ENCODE measurements around the gene TNS1.

Gene TNS1

DNA sequence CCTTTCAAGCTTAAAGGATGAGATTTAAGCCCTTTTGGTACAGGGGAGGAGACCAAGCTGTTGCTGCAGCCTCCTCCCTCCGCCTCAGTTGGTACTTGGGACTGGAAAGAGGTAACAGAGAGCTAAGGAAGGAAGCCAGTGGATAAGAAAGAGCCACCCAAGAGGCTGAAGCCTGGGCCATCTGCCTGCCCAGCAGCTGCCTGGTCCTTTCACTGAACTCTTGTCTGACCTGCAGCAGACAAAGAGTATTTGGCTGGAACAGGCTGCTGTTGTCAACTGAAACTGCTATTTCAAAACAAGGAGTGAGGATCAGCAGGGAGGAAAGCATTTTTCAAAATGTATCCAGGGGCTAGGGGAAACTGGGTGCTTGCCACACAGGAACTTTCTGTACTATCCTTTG is 30.3 kb downstream of the TNS1 start:
- no peak overlapping the region for H3K4me3 ChIP-seq
- DNase-seq (ENCODE audit: low read depth, low spot score) = no peak
- no peak overlapping the region for H3K9ac ChIP-seq (ENCODE audit: insufficient read length)
- peaks cover 85% of the 10 kb centered on the region for H3K36me3 ChIP-seq (ENCODE audit: insufficient read depth, low read length)
- no peak overlapping the region for H3K27ac ChIP-seq
- TF ChIP-seq FOXP2 (optimal IDR thresholded peaks at IDR 0.05; ENCODE audit: control extremely low read depth, extremely low read length, insufficient read depth) (no peak), EZH2 (IDR thresholded peaks at IDR 0.05) (no peak), POLR2AphosphoS5 (IDR thresholded peaks at IDR 0.05; ENCODE audit: borderline replicate concordance, low read depth, low read length) (no peak)
- peaks cover 10% of the 10 kb centered on the region; the same call in 1 of the 2 replicates for H3K9me3 ChIP-seq (ENCODE audit: low read depth, low read length)

DNA sequence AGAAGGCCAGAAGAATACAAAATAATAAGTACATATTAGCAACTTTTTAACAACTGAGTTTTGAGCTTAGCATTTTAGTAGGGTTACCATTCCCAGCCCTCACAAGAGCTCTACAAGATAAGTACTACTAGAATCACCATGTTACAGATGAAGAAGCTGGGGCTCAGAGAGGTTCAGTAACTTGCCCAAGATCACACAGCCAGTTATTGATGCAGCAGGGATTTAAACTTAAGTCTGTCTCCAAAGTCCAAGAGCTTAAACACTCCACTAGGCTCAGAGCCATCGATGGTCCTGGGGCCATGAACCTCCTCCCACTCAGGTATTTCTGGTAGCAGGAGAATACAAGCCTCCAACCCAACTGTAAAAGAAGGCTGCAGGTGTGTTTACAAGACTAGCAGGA is 30.8 kb downstream of the TNS1 start:
- TF ChIP-seq POLR2AphosphoS5 (IDR thresholded peaks at IDR 0.05; ENCODE audit: borderline replicate concordance, low read depth, low read length) (no peak), FOXP2 (optimal IDR thresholded peaks at IDR 0.05; ENCODE audit: control extremely low read depth, extremely low read length, insufficient read depth) (no peak), EZH2 (IDR thresholded peaks at IDR 0.05) (no peak)
- peaks cover 83% of the 10 kb centered on the region for H3K36me3 ChIP-seq (ENCODE audit: insufficient read depth, low read length)
- no peak overlapping the region for H3K4me3 ChIP-seq
- H3K27ac ChIP-seq = no peak overlapping the region
- H3K9me3 ChIP-seq (ENCODE audit: low read depth, low read length) = peaks cover 10% of the 10 kb centered on the region; the same call in 1 of the 2 replicates
- H3K9ac ChIP-seq (ENCODE audit: insufficient read length) = no peak overlapping the region
- DNase-seq (ENCODE audit: low read depth, low spot score) = no peak

- Histone ChIP-seq H3K9ac (ENCODE audit: insufficient read length) (no peak overlapping the region), H3K27ac (no peak overlapping the region), H3K9me3 (ENCODE audit: low read depth, low read length) (peaks cover 10% of the 10 kb centered on the region; the same call in 1 of the 2 replicates), H3K36me3 (ENCODE audit: insufficient read depth, low read length) (peaks cover 80% of the 10 kb centered on the region), H3K4me3 (no peak overlapping the region)
- DNase-seq (ENCODE audit: low read depth, low spot score) = no peak
- TF ChIP-seq FOXP2 (optimal IDR thresholded peaks at IDR 0.05; ENCODE audit: control extremely low read depth, extremely low read length, insufficient read depth) (no peak), POLR2AphosphoS5 (IDR thresholded peaks at IDR 0.05; ENCODE audit: borderline replicate concordance, low read depth, low read length) (no peak), EZH2 (IDR thresholded peaks at IDR 0.05) (no peak)
Observed at GRCh38 chr2:217971166-217971565, 31.6 kb downstream of the TNS1 start.

DNA sequence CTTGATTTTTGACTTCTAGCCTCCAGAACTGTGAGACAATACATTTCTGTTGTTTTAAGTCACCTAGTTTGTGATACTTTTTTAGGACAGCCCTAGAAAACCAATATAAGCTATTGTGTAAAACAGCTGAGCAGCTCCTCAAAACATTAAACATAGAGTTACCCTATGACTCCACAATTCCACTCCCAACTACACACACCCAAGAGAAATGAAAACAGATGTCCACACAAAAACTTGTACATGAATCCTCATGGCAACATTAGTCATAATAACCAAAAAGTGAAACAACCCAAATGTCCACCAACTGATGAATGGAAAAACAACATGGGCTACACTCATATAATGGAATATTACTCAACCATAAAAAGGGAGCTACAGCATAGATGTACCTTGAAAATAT is 32.6 kb downstream of the TNS1 start:
- H3K4me3 ChIP-seq = no peak overlapping the region
- H3K27ac ChIP-seq = no peak overlapping the region
- no peak for DNase-seq (ENCODE audit: low read depth, low spot score)
- no peak overlapping the region for H3K9ac ChIP-seq (ENCODE audit: insufficient read length)
- peaks cover 81% of the 10 kb centered on the region for H3K36me3 ChIP-seq (ENCODE audit: insufficient read depth, low read length)
- TF ChIP-seq EZH2 (IDR thresholded peaks at IDR 0.05) (no peak), FOXP2 (optimal IDR thresholded peaks at IDR 0.05; ENCODE audit: control extremely low read depth, extremely low read length, insufficient read depth) (no peak), POLR2AphosphoS5 (IDR thresholded peaks at IDR 0.05; ENCODE audit: borderline replicate concordance, low read depth, low read length) (no peak)
- peaks cover 10% of the 10 kb centered on the region; the same call in 1 of the 2 replicates for H3K9me3 ChIP-seq (ENCODE audit: low read depth, low read length)

- peaks cover 10% of the 10 kb centered on the region; the same call in 1 of the 2 replicates for H3K9me3 ChIP-seq (ENCODE audit: low read depth, low read length)
- no peak overlapping the region for H3K9ac ChIP-seq (ENCODE audit: insufficient read length)
- no peak for DNase-seq (ENCODE audit: low read depth, low spot score)
- no peak for TF ChIP-seq FOXP2 (optimal IDR thresholded peaks at IDR 0.05; ENCODE audit: control extremely low read depth, extremely low read length, insufficient read depth)
- no peak for TF ChIP-seq EZH2 (IDR thresholded peaks at IDR 0.05)
- TF ChIP-seq POLR2AphosphoS5 (IDR thresholded peaks at IDR 0.05; ENCODE audit: borderline replicate concordance, low read depth, low read length) = no peak
- H3K36me3 ChIP-seq (ENCODE audit: insufficient read depth, low read length) = peaks cover 81% of the 10 kb centered on the region
- H3K27ac ChIP-seq = no peak overlapping the region
- no peak overlapping the region for H3K4me3 ChIP-seq
Observed at GRCh38 chr2:217969588-217969987, 33.2 kb downstream of the TNS1 start.

DNA sequence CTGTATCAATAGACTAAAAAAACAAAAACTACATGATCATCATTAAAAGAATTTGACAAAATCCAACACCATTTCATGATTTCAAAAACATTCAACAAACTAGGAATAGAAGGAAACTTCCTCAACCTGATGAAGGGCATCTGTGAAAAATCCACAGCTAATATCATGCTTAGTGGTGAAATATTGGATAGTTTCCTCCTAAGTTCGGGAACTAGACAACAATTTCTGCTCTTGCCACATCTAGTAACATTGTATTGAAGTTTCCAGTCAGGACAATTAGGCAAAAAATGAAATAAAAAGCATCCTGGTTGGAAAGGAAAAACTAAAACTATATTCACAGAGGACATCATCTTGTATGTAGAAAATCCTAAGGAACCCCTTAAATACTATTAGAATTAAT is 34.8 kb downstream of the TNS1 start:
- Histone ChIP-seq H3K9ac (ENCODE audit: insufficient read length) (no peak overlapping the region), H3K27ac (0 out of 2 replicates have a peak overlapping the region, but pooled peaks have one; percentile 66), H3K9me3 (ENCODE audit: low read depth, low read length) (peaks cover 10% of the 10 kb centered on the region; the same call in 1 of the 2 replicates), H3K4me3 (no peak overlapping the region), H3K36me3 (ENCODE audit: insufficient read depth, low read length) (peaks cover 79% of the 10 kb centered on the region)
- no peak for DNase-seq (ENCODE audit: low read depth, low spot score)
- TF ChIP-seq POLR2AphosphoS5 (IDR thresholded peaks at IDR 0.05; ENCODE audit: borderline replicate concordance, low read depth, low read length) = no peak
- TF ChIP-seq FOXP2 (optimal IDR thresholded peaks at IDR 0.05; ENCODE audit: control extremely low read depth, extremely low read length, insufficient read depth) = no peak
- TF ChIP-seq EZH2 (IDR thresholded peaks at IDR 0.05) = no peak

DNA sequence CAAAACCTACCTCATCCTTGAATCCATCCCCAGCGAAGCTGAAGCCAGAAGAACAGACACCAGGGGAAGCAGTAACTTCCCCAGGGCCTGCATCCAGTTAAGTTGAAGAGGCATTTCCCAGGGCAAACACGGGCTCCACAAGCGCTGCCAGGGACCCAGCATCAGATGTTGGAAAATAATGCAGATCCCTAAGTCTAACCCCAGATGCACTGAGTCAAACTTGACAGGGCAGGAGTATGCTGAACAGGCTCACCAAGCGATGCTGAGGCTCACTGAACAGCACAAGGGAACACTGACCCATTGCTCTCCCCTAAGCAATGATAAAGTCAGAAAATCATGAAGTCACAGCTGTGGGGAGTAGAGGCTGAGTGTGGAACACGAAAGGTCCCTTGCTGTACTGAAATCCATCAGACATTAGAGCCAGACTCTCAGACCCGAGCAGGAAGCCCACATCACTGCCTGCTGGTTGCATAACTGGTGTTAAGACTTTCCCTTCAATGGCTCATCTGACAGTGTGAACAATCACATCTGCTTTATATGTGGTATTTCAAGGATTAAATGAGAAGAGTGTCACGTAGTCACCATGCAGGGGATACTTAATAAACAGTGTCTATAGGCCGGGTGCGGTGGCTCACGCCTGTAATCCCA is 36.2 kb downstream of the TNS1 start:
- H3K9ac ChIP-seq (ENCODE audit: insufficient read length) = no peak overlapping the region
- no peak overlapping the region for H3K4me3 ChIP-seq
- H3K27ac ChIP-seq = no peak overlapping the region
- TF ChIP-seq FOXP2 (optimal IDR thresholded peaks at IDR 0.05; ENCODE audit: control extremely low read depth, extremely low read length, insufficient read depth) (no peak), EZH2 (IDR thresholded peaks at IDR 0.05) (no peak), POLR2AphosphoS5 (IDR thresholded peaks at IDR 0.05; ENCODE audit: borderline replicate concordance, low read depth, low read length) (no peak)
- H3K36me3 ChIP-seq (ENCODE audit: insufficient read depth, low read length) = peaks cover 74% of the 10 kb centered on the region
- no peak for DNase-seq (ENCODE audit: low read depth, low spot score)
- peaks cover 10% of the 10 kb centered on the region; the same call in 1 of the 2 replicates for H3K9me3 ChIP-seq (ENCODE audit: low read depth, low read length)

DNA sequence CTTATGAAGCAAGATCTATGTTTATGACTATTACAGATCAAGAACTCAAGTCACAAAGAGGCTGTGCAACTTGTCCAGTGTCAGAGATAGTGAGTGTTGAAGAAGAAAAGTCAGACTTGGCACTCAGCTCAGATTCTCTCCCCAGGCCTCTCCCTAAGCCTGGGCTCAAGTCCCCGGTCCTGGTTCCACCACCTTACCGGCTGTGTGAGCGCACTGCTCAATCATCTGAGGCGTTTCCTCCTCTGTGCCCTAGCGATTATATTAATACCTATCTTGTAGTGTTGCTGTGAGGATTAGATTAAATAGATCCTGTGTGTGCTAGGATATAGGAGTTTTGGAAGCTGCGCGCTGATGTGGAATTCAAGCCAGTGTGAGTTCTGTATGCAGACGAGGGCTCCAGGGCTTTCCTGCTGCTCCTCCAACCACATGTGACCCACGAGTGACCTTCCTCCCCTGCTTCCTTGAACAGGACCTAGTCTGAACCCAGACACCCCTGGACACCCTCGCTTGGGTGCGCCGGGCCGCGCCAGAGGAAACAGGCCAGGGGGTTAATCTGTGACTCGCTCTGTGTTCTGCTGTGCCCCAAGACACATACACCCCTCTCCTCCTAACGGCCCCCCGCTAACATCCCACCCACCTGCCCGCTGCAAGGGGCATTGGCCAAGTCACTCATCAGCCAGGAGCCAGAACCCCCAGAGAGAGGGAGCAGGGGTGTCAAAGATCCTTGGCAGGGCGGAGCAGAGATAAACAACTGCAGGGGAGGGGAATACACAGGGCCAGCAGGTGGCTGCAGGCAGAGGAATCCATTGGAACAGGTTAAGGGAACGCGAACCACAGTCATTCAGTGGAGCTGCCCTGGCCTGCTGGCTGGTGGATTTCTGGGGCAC is 38.3 kb downstream of the TNS1 start:
- Histone ChIP-seq H3K9me3 (ENCODE audit: low read depth, low read length) (peaks cover 2% of the 10 kb centered on the region; the same call in 1 of the 2 replicates), H3K27ac (peak overlapping the region; percentile 42; the same call in 1 of the 2 replicates), H3K36me3 (ENCODE audit: insufficient read depth, low read length) (peaks cover 54% of the 10 kb centered on the region), H3K4me3 (no peak overlapping the region), H3K9ac (ENCODE audit: insufficient read length) (no peak overlapping the region)
- TF ChIP-seq FOXP2 (optimal IDR thresholded peaks at IDR 0.05; ENCODE audit: control extremely low read depth, extremely low read length, insufficient read depth) = no peak
- no peak for TF ChIP-seq POLR2AphosphoS5 (IDR thresholded peaks at IDR 0.05; ENCODE audit: borderline replicate concordance, low read depth, low read length)
- no peak for TF ChIP-seq EZH2 (IDR thresholded peaks at IDR 0.05)
- no peak for DNase-seq (ENCODE audit: low read depth, low spot score)

All from SK-N-MC (cell line).